DOHH2 (cell line): Measurements from ENCODE around the gene SP140.
A peak's percentile ranks its signal among the peaks of the same experiment; 100 is the strongest.

ENCODE experiments used
- H3F3A ChIP-seq: fragments of 200-600 bp; sonication (generic), shearing (Covaris generic); 2 replicates; pipeline ENCODE4 v1.6.0; 2016; ENCODE audit warnings: antibody characterized with exemption, mild to moderate bottlenecking; ENCODE audit not compliant: control insufficient read depth, insufficient read depth
- H3K27ac ChIP-seq: fragments of 200-600 bp; sonication (generic); 2 replicates; pipeline ENCODE4 v1.5.1; 2014; ENCODE audit warnings: low read depth, mild to moderate bottlenecking, low read length, moderate library complexity
- H3K27me3 ChIP-seq: fragments of 200-600 bp; sonication (generic); 2 replicates; pipeline ENCODE4 v1.6.1; 2014; ENCODE audit warnings: mild to moderate bottlenecking, low read length, mixed read lengths; ENCODE audit not compliant: control insufficient read depth
- H3K36me3 ChIP-seq: fragments of 200-600 bp; sonication (generic); 2 replicates; pipeline ENCODE4 v1.6.1; 2014; ENCODE audit warnings: mild to moderate bottlenecking, low read length, moderate library complexity, mixed read lengths; ENCODE audit not compliant: control insufficient read depth
- H3K4me1 ChIP-seq: fragments of 200-600 bp; sonication (generic); 2 replicates; pipeline ENCODE4 v1.6.1; 2014; ENCODE audit warnings: mild to moderate bottlenecking, low read length, mixed read lengths; ENCODE audit not compliant: control insufficient read depth
- H3K4me2 ChIP-seq: fragments of 200-600 bp; sonication (generic); 2 replicates; pipeline ENCODE4 v1.6.0; 2014; ENCODE audit warnings: mild to moderate bottlenecking, low read length, moderate library complexity
- H3K4me3 ChIP-seq: fragments of 200-600 bp; sonication (generic); 2 replicates; pipeline ENCODE4 v1.5.1; 2014; ENCODE audit warnings: mild to moderate bottlenecking, low read length, mixed read lengths
- H3K79me2 ChIP-seq: fragments of 200-600 bp; sonication (generic); 2 replicates; pipeline ENCODE4 v1.6.1; 2014; ENCODE audit warnings: mild to moderate bottlenecking, low read length, mixed read lengths; ENCODE audit not compliant: control insufficient read depth
- H3K9me2 ChIP-seq: fragments of 200-600 bp; sonication (generic); replicated peaks from 2 replicates; pipeline ENCODE4 v1.6.1; 2014; ENCODE audit warnings: mild to moderate bottlenecking, low read length, mixed read lengths; ENCODE audit not compliant: control insufficient read depth
- H3K9me3 ChIP-seq: fragments of 200-600 bp; sonication (generic); 2 replicates; pipeline ENCODE4 v1.6.1; 2014; ENCODE audit warnings: antibody characterized with exemption, low read length, mixed read lengths; ENCODE audit not compliant: control insufficient read depth, insufficient read depth
- H4K20me1 ChIP-seq: fragments of 200-600 bp; sonication (generic); 2 replicates; pipeline ENCODE4 v1.6.0; 2014; ENCODE audit warnings: low read depth, mild to moderate bottlenecking, antibody characterized with exemption, low read length, moderate library complexity; ENCODE audit not compliant: control insufficient read depth, insufficient read depth
- CTCF ChIP-seq: fragments of 200-600 bp; sonication (generic); IDR thresholded peaks from one replicate; pipeline ENCODE4 v1.5.1; 2014; ENCODE audit warnings: antibody characterized with exemption, mild to moderate bottlenecking, low read depth, low read length; ENCODE audit not compliant: poor library complexity, severe bottlenecking
- EZH2phosphoT487 ChIP-seq: fragments of 200-600 bp; sonication (generic); IDR thresholded peaks from 2 replicates; pipeline ENCODE4 v1.6.1; 2017; ENCODE audit warnings: borderline replicate concordance, mild to moderate bottlenecking, antibody characterized with exemption, low read length, moderate library complexity, mixed read lengths

Gene SP140

DNA sequence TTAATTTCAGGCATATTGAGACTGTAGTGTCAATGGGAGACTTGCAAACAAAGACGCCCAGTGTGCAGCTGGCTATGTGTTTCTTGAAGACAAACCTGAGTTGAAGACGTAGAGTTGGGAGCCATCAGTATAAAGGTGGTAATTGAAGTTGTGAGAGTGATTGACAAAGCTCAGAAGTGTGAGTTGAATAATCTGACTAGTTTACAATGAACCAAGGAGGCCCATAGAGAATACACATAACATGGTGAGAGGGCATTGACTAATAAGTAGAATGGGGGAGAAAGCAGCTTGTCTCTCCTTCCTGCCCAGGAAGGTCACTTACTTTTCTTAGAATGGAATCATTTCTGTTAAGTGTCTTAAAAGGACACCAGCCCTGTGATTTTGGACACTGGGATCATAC is 19.8 kb upstream of the SP140 start:
- Histone ChIP-seq H3K4me1 (peaks cover 82% of the 10 kb centered on the region), H3K27ac (peak overlapping the region; percentile 91), H3K9me2 (no peaks in the 10 kb centered on the region), H3K27me3 (no peaks in the 10 kb centered on the region), H3F3A (peaks cover 26% of the 10 kb centered on the region), H3K79me2 (peaks cover 59% of the 10 kb centered on the region), H3K4me3 (peak overlapping the region; percentile 81), H3K9me3 (no peaks in the 10 kb centered on the region), H3K4me2 (peak overlapping the region; percentile 89), H3K36me3 (peaks cover 35% of the 10 kb centered on the region), H4K20me1 (no peaks in the 10 kb centered on the region)
- TF ChIP-seq EZH2phosphoT487, result no peak
- TF ChIP-seq CTCF, result no peak

- no peaks in the 10 kb centered on the region for H3K9me3 ChIP-seq
- no peak overlapping the region for H3K4me3 ChIP-seq
- no peaks in the 10 kb centered on the region for H3K27me3 ChIP-seq
- no peaks in the 10 kb centered on the region for H4K20me1 ChIP-seq
- H3F3A ChIP-seq, result peaks cover 26% of the 10 kb centered on the region
- peaks cover 71% of the 10 kb centered on the region for H3K4me1 ChIP-seq
- H3K79me2 ChIP-seq, result peaks cover 84% of the 10 kb centered on the region
- H3K9me2 ChIP-seq, result no peaks in the 10 kb centered on the region
- H3K4me2 ChIP-seq, result peak overlapping the region; percentile 51
- H3K27ac ChIP-seq, result peak overlapping the region; percentile 23; the same call in 1 of the 2 replicates
- no peak for TF ChIP-seq EZH2phosphoT487
- TF ChIP-seq CTCF, result no peak
- peaks cover 54% of the 10 kb centered on the region for H3K36me3 ChIP-seq
Measured at GRCh38 chr2:230208576-230208975, 17.0 kb upstream of the SP140 start.

GRCh38 chr2:230209422-230210051 is 16.0 kb upstream of the SP140 start:
- no peak overlapping the region for H3K27ac ChIP-seq
- peak overlapping the region; percentile 51 for H3K4me2 ChIP-seq
- peaks cover 25% of the 10 kb centered on the region for H3F3A ChIP-seq
- H3K4me1 ChIP-seq, result peaks cover 61% of the 10 kb centered on the region
- H3K27me3 ChIP-seq, result no peaks in the 10 kb centered on the region
- H3K79me2 ChIP-seq, result peaks cover 75% of the 10 kb centered on the region
- H3K36me3 ChIP-seq, result peaks cover 63% of the 10 kb centered on the region
- no peaks in the 10 kb centered on the region for H3K9me3 ChIP-seq
- no peaks in the 10 kb centered on the region for H4K20me1 ChIP-seq
- peak overlapping the region; percentile 10 for H3K4me3 ChIP-seq
- no peaks in the 10 kb centered on the region for H3K9me2 ChIP-seq
- TF ChIP-seq CTCF (no peak), EZH2phosphoT487 (no peak)
